EH (cell line): ENCODE data around the gene OBI1.

Experiments
- DNase-seq: peaks from one replicate; pipeline ENCODE4 v3.0.0-alpha.2; 2015; ENCODE audit warnings: low read depth

Gene OBI1

GRCh38 chr13:78658630-78659449, at the start of gene OBI1:
Gene OBI1, minus strand, starts transcription at chr13:78659155. Its CDS starts 35 bp downstream, at chr13:78659120.
- DNase-seq, result peak; percentile 85

GRCh38 chr13:78701383-78701782, 42.4 kb upstream of the OBI1 start:
- DNase-seq, result no peak

DNA sequence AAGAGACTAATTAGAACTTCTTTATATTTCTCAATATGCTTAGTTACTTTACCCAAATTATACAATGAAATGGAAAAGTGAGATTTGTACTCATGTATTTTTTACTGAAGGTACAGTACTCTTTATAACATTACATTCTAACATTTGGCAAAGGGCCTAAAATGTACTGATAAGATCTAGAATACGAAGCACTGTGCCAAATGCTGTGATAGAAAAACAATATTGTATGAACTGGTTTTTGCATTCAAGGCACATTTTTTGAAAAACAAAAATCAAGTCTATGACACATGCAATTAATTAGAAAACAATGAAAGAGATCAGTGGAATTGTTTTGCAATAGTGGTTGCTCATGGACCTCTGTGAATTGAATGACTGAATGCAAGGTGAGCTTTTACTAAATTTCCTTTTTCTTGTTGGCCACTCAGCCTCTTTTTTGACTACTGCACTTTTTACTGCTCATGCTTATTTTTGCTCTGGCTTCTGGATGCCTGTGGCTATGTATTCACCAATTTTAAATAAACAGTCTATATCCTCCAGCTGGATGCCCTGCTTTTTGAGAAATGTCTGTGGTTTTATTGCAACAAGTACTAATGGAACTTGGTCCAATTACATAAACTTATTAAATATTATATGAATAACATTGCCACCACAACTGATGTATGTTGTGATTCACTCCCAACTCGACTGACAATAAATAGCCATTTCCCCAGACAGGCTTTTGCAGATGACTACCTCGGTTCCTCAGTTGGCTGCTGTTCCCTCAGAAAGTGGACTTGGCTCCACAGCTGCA, 41.4 kb upstream of the OBI1 start:
- peak; percentile 32 for DNase-seq

DNA sequence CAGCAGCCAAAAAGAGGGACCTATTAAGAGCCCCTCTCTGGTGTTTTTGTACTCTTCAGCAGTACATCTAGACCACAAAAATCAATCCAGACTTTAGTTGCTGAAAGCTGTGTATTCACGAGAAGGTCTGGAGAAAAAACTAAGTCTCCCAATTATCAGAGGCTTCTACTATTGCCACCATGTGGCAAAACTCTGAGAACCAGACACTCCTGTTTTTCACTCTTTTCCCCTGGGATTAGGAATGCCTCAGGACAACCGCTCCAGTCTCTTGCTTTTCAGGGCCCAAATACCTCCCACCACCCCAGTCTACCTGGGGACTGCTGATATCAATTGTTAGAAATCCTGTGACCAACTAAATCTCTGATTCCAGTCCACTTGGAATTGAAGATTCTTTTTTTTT, 30.1 kb upstream of the OBI1 start:
- no peak for DNase-seq

- no peak for DNase-seq
These were observed 27.5 kb upstream of the OBI1 start for GRCh38 chr13:78686461-78686860.

DNA sequence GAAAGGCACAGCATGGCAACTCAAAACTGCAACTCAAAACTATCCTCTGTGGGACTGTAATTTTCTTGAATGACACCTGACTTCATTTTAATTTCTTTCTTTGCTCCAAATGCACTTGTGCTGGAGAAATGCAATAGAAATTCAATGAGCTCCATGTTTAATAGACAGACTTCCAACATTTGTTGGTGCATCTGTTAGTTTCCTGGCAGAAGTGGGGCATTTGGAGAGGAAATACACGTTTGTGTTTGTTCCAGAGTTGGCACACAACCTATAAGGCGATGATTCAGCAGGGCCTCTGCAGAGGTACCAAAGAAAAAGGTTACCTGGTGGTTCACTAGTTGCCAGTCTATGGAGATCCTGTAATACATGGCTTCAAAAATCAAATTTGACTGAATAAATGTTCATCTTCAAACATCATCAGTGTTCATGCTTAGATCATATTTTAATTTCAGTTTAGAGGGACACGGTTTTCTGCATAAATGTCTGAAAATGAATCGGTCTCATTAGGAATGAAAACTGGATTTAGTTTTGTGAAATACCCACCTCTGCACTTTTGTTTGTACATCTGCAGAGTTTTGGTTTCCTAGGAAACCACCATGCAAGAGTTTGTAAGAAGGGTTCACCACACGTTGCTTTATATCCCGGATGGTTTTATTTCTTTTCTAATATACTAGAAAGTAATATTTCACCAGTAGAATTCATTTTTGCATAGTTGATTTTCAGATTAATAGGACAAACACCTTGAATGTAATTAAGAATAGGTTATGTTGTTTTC, 21.8 kb upstream of the OBI1 start:
- no peak for DNase-seq

- DNase-seq, result no peak
These were observed 21.2 kb upstream of the OBI1 start for GRCh38 chr13:78680115-78680561.

DNA sequence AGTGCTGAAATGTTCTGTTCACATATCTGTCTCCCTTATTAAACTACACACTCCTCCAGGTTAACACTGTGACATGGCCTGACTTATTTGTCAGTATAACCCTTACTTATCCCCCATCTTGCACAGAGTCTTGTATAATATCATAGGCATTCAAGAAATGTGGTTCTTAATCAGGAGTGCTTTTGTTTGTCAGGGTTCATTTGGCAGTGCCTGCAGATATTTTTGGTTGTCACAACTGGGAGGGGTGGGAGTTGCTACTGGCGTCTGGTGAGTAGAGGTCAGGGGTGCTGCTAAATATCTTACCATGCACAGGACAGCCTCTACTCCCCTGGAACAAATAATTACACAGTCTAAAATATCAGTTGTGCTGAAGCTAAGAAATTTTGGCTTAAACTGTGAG, 20.4 kb upstream of the OBI1 start:
- DNase-seq, result no peak

- DNase-seq, result no peak
These were observed 16.2 kb upstream of the OBI1 start for GRCh38 chr13:78675112-78675511.

GRCh38 chr13:78674638-78675037, 15.7 kb upstream of the OBI1 start:
- no peak for DNase-seq

DNA sequence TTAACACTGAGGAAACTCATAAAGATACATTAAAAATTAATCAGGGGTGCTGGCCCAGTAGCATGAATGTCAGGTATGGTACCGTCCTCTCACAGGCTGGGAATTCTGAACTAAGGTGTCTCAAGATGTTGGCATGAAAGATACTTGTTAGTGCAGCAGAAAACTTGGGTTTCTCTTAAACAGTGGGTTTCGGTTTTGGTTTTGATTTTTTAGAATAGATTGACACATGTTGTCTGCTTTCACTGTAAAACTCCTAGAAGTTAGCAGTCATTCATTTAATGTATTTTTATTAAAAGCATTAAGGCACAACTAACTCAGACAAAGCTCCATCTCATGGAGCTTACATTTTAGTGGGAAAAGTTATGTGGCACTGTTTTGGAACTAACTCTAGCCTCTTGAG, 3.5 kb upstream of the OBI1 start:
- no peak for DNase-seq

GRCh38 chr13:78660495-78660857, 1.5 kb upstream of the OBI1 start:
- DNase-seq, result no peak

DNA sequence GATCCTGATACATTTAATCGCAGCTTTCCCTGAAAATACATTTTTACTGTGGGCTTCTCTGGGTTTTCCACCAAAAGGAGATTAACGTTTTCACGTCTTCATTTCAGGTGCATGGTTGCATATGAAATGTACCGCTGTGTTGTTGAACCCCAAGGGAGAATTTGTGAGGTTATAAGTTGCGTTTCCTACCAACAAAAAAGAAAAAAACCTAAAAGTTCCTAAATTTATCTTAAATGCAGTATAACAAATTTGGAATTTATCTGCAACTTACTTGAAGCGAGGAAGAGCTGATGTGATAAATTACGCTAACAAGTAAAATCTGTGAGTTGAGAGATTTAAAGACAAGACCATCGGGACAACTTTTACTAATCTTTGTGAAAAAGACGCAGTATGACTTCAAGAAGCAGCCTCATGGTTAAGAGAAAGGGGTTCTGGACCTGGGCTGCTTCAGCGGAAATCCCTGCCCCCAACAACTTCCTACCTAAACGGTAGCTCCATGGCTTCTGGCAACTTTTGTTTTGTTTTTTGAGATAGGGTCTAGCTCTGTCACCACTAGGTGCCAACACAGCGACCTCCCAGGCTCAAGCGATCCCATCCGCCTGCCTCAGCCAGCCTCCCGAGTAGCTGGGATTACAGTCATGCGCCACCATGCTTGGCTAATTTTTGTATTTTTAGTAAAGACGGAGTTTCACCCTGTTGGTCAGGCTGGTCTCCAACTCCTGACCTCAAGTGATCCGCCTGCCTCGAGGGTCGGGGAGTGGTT, 958 bp upstream of the OBI1 start:
- DNase-seq, result peak; percentile 1

DNA sequence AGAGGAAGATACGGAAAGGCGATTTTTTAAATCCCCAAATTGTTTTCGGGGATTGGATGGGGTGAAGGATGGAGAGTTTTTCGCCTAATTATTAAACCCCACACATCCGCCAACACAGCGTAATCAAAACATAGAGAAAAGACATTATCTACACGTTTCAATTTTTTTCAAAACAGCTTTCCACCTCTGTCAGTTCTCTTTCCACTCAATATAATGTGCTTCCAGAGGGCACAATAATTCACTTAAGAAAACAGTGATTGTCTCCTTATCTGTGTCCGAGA, 435 bp upstream of the OBI1 start:
- peak; percentile 1 for DNase-seq

DNA sequence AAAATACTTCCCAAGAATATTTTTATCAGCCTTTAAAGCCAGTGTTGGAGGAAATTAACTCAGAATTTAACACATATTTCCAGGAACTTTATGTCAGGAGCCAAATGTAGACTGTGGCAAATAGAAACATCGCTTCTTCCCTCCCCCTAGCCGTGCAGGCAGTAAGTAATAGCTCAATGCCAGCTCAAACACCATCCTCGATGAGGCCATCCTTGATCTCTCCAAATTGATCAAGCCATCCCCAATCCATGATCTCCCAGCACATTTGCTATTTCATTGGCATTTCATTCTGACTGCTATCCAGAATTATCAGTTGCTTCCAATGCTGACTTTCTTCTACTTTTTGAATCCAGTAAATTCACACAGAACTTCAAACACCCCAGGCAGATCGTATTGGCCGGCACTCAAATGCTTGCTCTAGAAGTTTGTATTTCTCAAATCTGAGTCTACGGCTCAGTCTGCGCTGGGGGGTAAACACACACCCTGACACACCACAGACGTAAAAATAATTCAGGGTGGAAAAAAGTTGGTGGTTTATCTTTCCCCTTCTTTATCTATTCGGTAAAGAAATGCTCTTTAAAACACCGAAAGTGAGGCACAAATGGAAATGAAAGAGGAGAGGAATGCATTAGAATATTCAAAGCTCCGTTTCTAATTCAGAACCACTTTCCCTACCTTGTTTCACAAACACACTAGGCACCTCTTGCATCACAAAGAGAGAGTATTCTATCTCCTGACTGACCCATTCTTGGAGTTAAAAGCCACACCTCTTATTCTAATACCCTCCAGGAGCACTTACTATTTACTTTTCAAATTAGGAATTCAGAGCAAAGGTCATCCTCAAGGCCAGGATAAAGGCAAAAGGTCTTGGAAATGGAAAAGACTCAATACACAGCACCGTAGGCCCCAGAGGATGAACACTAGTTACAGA, 991 bp downstream of the OBI1 start:
- DNase-seq, result peak; percentile 5

- DNase-seq, result no peak
These were observed 3.0 kb downstream of the OBI1 start for GRCh38 chr13:78655906-78656305.

GRCh38 chr13:78655007-78655406, 3.9 kb downstream of the OBI1 start:
- no peak for DNase-seq

DNA sequence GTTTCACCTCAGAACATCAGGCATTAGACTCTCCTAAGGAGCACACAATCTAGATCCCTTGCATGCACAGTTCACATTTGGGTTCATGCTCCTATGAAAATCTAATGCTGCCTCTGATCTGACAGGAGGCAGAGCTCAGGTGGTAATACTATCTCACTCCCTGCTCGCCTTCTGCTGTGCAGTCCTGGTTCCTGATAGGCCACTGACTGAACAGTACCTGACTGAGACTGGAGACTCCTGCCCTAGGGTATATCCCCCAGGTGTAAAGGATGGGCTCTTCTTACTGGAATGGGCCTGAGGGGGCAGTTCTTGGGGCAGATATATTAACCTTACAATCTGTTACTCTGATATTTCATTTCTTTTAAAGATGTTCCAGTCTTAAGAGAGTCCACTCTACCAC, 6.3 kb downstream of the OBI1 start:
- DNase-seq, result no peak

- DNase-seq, result no peak
These were observed 8.3 kb downstream of the OBI1 start for GRCh38 chr13:78650717-78651083.

DNA sequence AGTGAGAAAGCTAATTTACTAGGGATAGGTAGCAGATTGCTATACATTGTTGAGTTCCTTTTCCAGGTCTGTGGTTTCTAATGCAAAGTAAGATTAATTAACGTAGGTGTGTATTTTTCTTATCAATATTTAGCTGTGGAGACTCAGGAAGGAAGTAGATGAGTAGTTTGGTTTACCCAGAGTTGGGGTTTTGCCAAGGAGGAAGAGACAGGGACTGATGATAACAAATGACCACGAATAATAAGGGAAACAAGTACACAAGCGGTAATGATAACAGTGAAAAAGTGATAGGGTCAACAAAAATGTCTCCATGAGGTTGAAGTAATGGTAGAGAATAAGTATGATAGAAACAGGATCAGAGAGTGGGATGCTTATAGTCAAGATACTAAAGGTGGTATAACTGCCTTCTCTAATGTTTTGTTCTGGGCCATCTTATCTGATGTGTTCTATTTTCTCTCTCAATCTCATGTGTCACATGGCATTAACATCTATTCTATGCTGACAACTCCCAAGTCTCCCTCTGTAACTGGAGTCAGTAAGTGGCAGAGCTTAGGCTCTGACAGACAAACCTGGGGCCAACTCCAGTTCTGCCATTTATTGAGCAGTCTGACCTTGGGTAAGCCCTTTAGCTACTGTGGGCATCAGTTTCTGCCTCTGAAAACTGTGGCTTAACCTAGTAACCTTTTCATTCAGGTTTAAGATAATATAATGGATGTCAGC, 8.8 kb downstream of the OBI1 start:
- no peak for DNase-seq
